ENCODE results near the gene SEMA3A.

- TF ChIP-seq, protein P1, sequence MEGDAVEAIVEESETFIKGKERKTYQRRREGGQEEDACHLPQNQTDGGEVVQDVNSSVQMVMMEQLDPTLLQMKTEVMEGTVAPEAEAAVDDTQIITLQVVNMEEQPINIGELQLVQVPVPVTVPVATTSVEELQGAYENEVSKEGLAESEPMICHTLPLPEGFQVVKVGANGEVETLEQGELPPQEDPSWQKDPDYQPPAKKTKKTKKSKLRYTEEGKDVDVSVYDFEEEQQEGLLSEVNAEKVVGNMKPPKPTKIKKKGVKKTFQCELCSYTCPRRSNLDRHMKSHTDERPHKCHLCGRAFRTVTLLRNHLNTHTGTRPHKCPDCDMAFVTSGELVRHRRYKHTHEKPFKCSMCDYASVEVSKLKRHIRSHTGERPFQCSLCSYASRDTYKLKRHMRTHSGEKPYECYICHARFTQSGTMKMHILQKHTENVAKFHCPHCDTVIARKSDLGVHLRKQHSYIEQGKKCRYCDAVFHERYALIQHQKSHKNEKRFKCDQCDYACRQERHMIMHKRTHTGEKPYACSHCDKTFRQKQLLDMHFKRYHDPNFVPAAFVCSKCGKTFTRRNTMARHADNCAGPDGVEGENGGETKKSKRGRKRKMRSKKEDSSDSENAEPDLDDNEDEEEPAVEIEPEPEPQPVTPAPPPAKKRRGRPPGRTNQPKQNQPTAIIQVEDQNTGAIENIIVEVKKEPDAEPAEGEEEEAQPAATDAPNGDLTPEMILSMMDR (conservative IDR thresholded peaks at IDR 0.05; ENCODE audit: low read depth, low read length), result no peak
- no peak for TF ChIP-seq POLR2A (IDR thresholded peaks at IDR 0.05; ENCODE audit: low read depth, low read length)
- no peak for TF ChIP-seq SMC3 (IDR thresholded peaks at IDR 0.05; ENCODE audit: low read depth, low read length)
- TF ChIP-seq RAD21 (IDR thresholded peaks at IDR 0.05; ENCODE audit: low read length), result no peak
- TF ChIP-seq BHLHE40 (IDR thresholded peaks at IDR 0.05; ENCODE audit: low read depth, low read length), result no peak
- TF ChIP-seq RFX5 (IDR thresholded peaks at IDR 0.05; ENCODE audit: low read depth, low read length), result no peak
Measured at GRCh38 chr7:84157171-84157570, 37.4 kb downstream of the SEMA3A start.
